Measurements from ENCODE around the gene KATNAL1.

Gene KATNAL1

GRCh38 chr13:30307194-30307970, at the start of gene KATNAL1:
Gene KATNAL1 (minus strand): TSS chr13:30307551. CDS start chr13:30283777, 23,774 bp downstream.
- Histone ChIP-seq H3K4me1 (ENCODE audit: control insufficient read depth in 5 of 5, insufficient read depth in 5 of 5, low read length in 5 of 5) (peaks cover 0 to 30% (median 28%) of the 10 kb centered on the region in 5 donors), H3K4me3 (ENCODE audit: low read depth in 1 of 5, low read length in 5 of 5) (peak within 1 kb of the TSS; percentile 70 to 97 (median 88)), H3K27ac (ENCODE audit: low read depth, low read length) (peak within 1 kb of the TSS; percentile 89), H3K9ac (ENCODE audit: low read length in 5 of 5) (peak within 1 kb of the TSS; percentile 39 to 87 (median 73)), H3K36me3 (ENCODE audit: control insufficient read depth in 5 of 5, insufficient read depth in 5 of 5, low read length in 5 of 5) (no peaks in the 10 kb centered on the region), H3K27me3 (ENCODE audit: control insufficient read depth in 5 of 5, insufficient read depth in 4 of 5, low read length in 5 of 5) (no peaks in the 10 kb centered on the region), H3K9me3 (ENCODE audit: control insufficient read depth in 5 of 5, low read length in 5 of 5) (no peaks in the 10 kb centered on the region)

GRCh38 chr13:30355839-30356238, 48.5 kb upstream of the KATNAL1 start:
- H3K27ac ChIP-seq (ENCODE audit: low read depth, low read length) = no peak overlapping the region
- peaks cover 4 to 18% (median 11%) of the 10 kb centered on the region in 5 donors for H3K9me3 ChIP-seq (ENCODE audit: control insufficient read depth in 5 of 5, low read length in 5 of 5)
- no peaks in the 10 kb centered on the region for H3K36me3 ChIP-seq (ENCODE audit: control insufficient read depth in 5 of 5, insufficient read depth in 5 of 5, low read length in 5 of 5)
- no peaks in the 10 kb centered on the region for H3K27me3 ChIP-seq (ENCODE audit: control insufficient read depth in 5 of 5, insufficient read depth in 4 of 5, low read length in 5 of 5)
- H3K9ac ChIP-seq (ENCODE audit: low read length in 5 of 5) = no peak overlapping the region
- H3K4me3 ChIP-seq (ENCODE audit: low read depth in 1 of 5, low read length in 5 of 5) = no peak overlapping the region
- H3K4me1 ChIP-seq (ENCODE audit: control insufficient read depth in 5 of 5, insufficient read depth in 5 of 5, low read length in 5 of 5) = peaks cover 2 to 20% (median 16%) of the 10 kb centered on the region in 5 donors

- Histone ChIP-seq H3K9me3 (ENCODE audit: control insufficient read depth in 5 of 5, low read length in 5 of 5) (peaks cover 4 to 18% (median 11%) of the 10 kb centered on the region in 5 donors), H3K27ac (ENCODE audit: low read depth, low read length) (no peak overlapping the region), H3K27me3 (ENCODE audit: control insufficient read depth in 5 of 5, insufficient read depth in 4 of 5, low read length in 5 of 5) (no peaks in the 10 kb centered on the region), H3K36me3 (ENCODE audit: control insufficient read depth in 5 of 5, insufficient read depth in 5 of 5, low read length in 5 of 5) (no peaks in the 10 kb centered on the region), H3K4me3 (ENCODE audit: low read depth in 1 of 5, low read length in 5 of 5) (no peak overlapping the region), H3K9ac (ENCODE audit: low read length in 5 of 5) (no peak overlapping the region), H3K4me1 (ENCODE audit: control insufficient read depth in 5 of 5, insufficient read depth in 5 of 5, low read length in 5 of 5) (peaks cover 2 to 15% (median 11%) of the 10 kb centered on the region in 5 donors)
These were observed 48.0 kb upstream of the KATNAL1 start for GRCh38 chr13:30355384-30355699.

GRCh38 chr13:30354493-30355383, 47.4 kb upstream of the KATNAL1 start:
- H3K9me3 ChIP-seq (ENCODE audit: control insufficient read depth in 5 of 5, low read length in 5 of 5) = peaks cover 4 to 18% (median 11%) of the 10 kb centered on the region in 5 donors
- H3K4me1 ChIP-seq (ENCODE audit: control insufficient read depth in 5 of 5, insufficient read depth in 5 of 5, low read length in 5 of 5) = peaks cover 2 to 11% (median 6%) of the 10 kb centered on the region in 5 donors
- H3K9ac ChIP-seq (ENCODE audit: low read length in 5 of 5) = no peak overlapping the region
- H3K4me3 ChIP-seq (ENCODE audit: low read depth in 1 of 5, low read length in 5 of 5) = no peak overlapping the region
- no peaks in the 10 kb centered on the region for H3K27me3 ChIP-seq (ENCODE audit: control insufficient read depth in 5 of 5, insufficient read depth in 4 of 5, low read length in 5 of 5)
- no peak overlapping the region for H3K27ac ChIP-seq (ENCODE audit: low read depth, low read length)
- no peaks in the 10 kb centered on the region for H3K36me3 ChIP-seq (ENCODE audit: control insufficient read depth in 5 of 5, insufficient read depth in 5 of 5, low read length in 5 of 5)

GRCh38 chr13:30353471-30354215, 46.3 kb upstream of the KATNAL1 start:
- H3K9ac ChIP-seq (ENCODE audit: low read length in 5 of 5) = no peak overlapping the region
- H3K4me3 ChIP-seq (ENCODE audit: low read depth in 1 of 5, low read length in 5 of 5) = no peak overlapping the region
- peaks cover 4 to 18% (median 11%) of the 10 kb centered on the region in 5 donors for H3K9me3 ChIP-seq (ENCODE audit: control insufficient read depth in 5 of 5, low read length in 5 of 5)
- H3K27me3 ChIP-seq (ENCODE audit: control insufficient read depth in 5 of 5, insufficient read depth in 4 of 5, low read length in 5 of 5) = no peaks in the 10 kb centered on the region
- no peak overlapping the region for H3K27ac ChIP-seq (ENCODE audit: low read depth, low read length)
- peaks cover 2 to 11% (median 6%) of the 10 kb centered on the region in 5 donors for H3K4me1 ChIP-seq (ENCODE audit: control insufficient read depth in 5 of 5, insufficient read depth in 5 of 5, low read length in 5 of 5)
- H3K36me3 ChIP-seq (ENCODE audit: control insufficient read depth in 5 of 5, insufficient read depth in 5 of 5, low read length in 5 of 5) = no peaks in the 10 kb centered on the region

- H3K27me3 ChIP-seq (ENCODE audit: control insufficient read depth in 5 of 5, insufficient read depth in 4 of 5, low read length in 5 of 5) = no peaks in the 10 kb centered on the region
These were observed 45.7 kb upstream of the KATNAL1 start for GRCh38 chr13:30353060-30353459.

GRCh38 chr13:30352121-30352520, 44.8 kb upstream of the KATNAL1 start:
- no peaks in the 10 kb centered on the region for H3K36me3 ChIP-seq (ENCODE audit: control insufficient read depth in 5 of 5, insufficient read depth in 5 of 5, low read length in 5 of 5)
- H3K9ac ChIP-seq (ENCODE audit: low read length in 5 of 5) = no peak overlapping the region
- H3K4me3 ChIP-seq (ENCODE audit: low read depth in 1 of 5, low read length in 5 of 5) = no peak overlapping the region
- H3K9me3 ChIP-seq (ENCODE audit: control insufficient read depth in 5 of 5, low read length in 5 of 5) = peaks cover 4 to 18% (median 11%) of the 10 kb centered on the region in 5 donors
- H3K27ac ChIP-seq (ENCODE audit: low read depth, low read length) = no peak overlapping the region
- peaks cover 2 to 11% (median 6%) of the 10 kb centered on the region in 5 donors for H3K4me1 ChIP-seq (ENCODE audit: control insufficient read depth in 5 of 5, insufficient read depth in 5 of 5, low read length in 5 of 5)
- no peaks in the 10 kb centered on the region for H3K27me3 ChIP-seq (ENCODE audit: control insufficient read depth in 5 of 5, insufficient read depth in 4 of 5, low read length in 5 of 5)

More at GRCh38 chr13:30353060-30353459, 45.7 kb upstream of the KATNAL1 start:
- no peaks in the 10 kb centered on the region for H3K36me3 ChIP-seq (ENCODE audit: control insufficient read depth in 5 of 5, insufficient read depth in 5 of 5, low read length in 5 of 5)
- no peak overlapping the region for H3K9ac ChIP-seq (ENCODE audit: low read length in 5 of 5)
- H3K27ac ChIP-seq (ENCODE audit: low read depth, low read length) = no peak overlapping the region
- H3K9me3 ChIP-seq (ENCODE audit: control insufficient read depth in 5 of 5, low read length in 5 of 5) = peaks cover 4 to 18% (median 11%) of the 10 kb centered on the region in 5 donors
- H3K4me3 ChIP-seq (ENCODE audit: low read depth in 1 of 5, low read length in 5 of 5) = no peak overlapping the region
- H3K4me1 ChIP-seq (ENCODE audit: control insufficient read depth in 5 of 5, insufficient read depth in 5 of 5, low read length in 5 of 5) = peaks cover 2 to 11% (median 6%) of the 10 kb centered on the region in 5 donors

GRCh38 chr13:30346789-30347167, 39.4 kb upstream of the KATNAL1 start:
- Histone ChIP-seq H3K9me3 (ENCODE audit: control insufficient read depth in 5 of 5, low read length in 5 of 5) (no peaks in the 10 kb centered on the region), H3K27me3 (ENCODE audit: control insufficient read depth in 5 of 5, insufficient read depth in 4 of 5, low read length in 5 of 5) (no peaks in the 10 kb centered on the region), H3K9ac (ENCODE audit: low read length in 5 of 5) (no peak overlapping the region), H3K4me1 (ENCODE audit: control insufficient read depth in 5 of 5, insufficient read depth in 5 of 5, low read length in 5 of 5) (peaks cover 0 to 10% (median 8%) of the 10 kb centered on the region in 5 donors), H3K36me3 (ENCODE audit: control insufficient read depth in 5 of 5, insufficient read depth in 5 of 5, low read length in 5 of 5) (no peaks in the 10 kb centered on the region), H3K27ac (ENCODE audit: low read depth, low read length) (no peak overlapping the region), H3K4me3 (ENCODE audit: low read depth in 1 of 5, low read length in 5 of 5) (no peak overlapping the region)

GRCh38 chr13:30346153-30346788, 38.9 kb upstream of the KATNAL1 start:
- H3K4me3 ChIP-seq (ENCODE audit: low read depth in 1 of 5, low read length in 5 of 5) = no peak overlapping the region
- H3K4me1 ChIP-seq (ENCODE audit: control insufficient read depth in 5 of 5, insufficient read depth in 5 of 5, low read length in 5 of 5) = peaks cover 0 to 14% (median 11%) of the 10 kb centered on the region in 5 donors
- no peaks in the 10 kb centered on the region for H3K27me3 ChIP-seq (ENCODE audit: control insufficient read depth in 5 of 5, insufficient read depth in 4 of 5, low read length in 5 of 5)
- no peaks in the 10 kb centered on the region for H3K36me3 ChIP-seq (ENCODE audit: control insufficient read depth in 5 of 5, insufficient read depth in 5 of 5, low read length in 5 of 5)
- no peak overlapping the region for H3K9ac ChIP-seq (ENCODE audit: low read length in 5 of 5)
- no peak overlapping the region for H3K27ac ChIP-seq (ENCODE audit: low read depth, low read length)
- no peaks in the 10 kb centered on the region for H3K9me3 ChIP-seq (ENCODE audit: control insufficient read depth in 5 of 5, low read length in 5 of 5)

Measured in subcutaneous abdominal adipose tissue (tissue), 5 donors.